Fibroblast of gingiva (primary cell): ENCODE measurements around the gene BMP4.
A peak's percentile ranks its signal among the peaks of the same experiment; 100 is the strongest.

Experiments used
- DNase-seq: peaks from one replicate; pipeline ENCODE4 v3.0.0-alpha.2; 2011; ENCODE audit warnings: low read depth

Gene BMP4

DNA sequence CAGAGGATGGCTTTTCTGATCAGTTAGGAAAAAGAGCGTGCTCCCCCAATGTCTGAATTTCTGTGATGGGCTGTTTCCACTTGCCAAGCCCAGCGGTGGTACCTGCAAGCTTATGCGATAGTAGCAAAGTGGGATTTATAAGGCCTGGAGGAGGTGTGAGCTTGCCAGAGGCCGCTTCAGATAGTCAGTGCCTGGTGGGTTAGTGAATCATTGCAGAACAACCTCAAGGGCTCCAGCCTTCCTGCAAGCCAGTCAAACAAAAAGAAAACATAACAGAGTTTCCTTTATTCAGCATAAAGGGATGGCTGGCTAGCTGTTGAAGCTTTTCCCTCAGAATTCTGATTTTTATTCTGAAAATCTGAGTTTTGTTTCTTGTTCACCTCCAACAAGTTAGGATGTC is 7.6 kb upstream of the BMP4 start:
- no peak for DNase-seq

DNA sequence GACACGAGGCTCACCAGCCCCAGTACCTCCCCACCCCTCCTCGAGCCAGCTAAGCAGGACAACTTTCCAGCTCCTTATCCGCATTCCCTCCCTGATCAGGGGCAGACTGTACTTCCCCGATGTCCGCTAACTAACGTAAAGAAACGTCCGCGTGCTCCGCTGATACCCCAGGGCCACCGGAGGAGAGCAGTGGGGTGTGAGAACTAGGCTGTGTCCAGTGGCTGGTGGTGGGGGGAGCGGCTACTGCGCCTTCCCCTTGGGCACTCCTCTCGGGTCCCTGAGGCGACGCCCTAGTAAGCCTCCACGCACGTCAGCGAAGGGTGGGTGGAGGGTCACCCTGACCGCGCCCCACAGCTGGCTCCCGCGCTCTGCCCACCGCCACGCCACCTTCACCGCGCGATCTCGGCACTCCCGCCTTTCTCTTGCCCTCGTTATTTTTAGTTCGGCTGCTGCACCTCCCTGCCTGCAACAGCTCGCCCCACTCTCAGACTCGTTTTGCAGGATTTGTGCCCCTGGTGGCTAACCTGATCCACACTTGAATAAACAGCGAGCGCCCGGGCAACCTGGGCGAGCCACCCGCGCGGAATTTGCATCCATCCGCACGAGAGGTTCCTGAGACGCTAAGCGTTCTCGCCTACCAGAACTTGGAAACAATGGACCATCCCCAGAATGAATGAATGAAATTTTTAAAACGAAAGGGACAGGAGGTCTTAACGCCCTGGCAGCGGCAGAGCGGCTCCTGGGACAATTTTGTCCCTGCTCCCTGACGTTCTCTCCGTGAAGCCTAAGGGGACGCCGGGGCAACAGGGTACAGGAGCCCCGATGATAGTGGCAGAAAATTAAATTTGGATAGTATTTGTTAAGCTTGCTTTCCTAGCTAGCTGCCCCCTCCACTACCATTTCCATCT is 6.9 kb upstream of the BMP4 start:
- no peak for DNase-seq

- DNase-seq: no peak
Observed at GRCh38 chr14:53962953-53963319, 6.3 kb upstream of the BMP4 start.

DNA sequence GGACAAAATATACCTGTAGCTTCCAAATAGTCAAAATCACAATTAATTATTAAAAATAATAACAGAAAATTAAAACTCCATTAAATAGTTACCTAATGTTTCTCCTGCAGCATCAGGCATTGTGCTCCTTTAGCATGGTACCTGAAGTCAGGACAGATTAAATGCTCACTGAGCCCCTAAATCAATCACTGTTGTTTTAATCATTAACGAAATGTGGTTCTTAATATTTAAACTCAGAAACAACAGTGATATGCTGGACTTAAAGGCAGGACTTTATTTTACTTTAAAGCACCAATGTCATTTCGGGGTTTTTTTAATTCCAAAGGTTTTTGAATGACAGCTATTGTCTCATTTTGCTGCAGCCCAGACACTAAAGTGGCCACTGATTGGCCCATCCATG is 2.0 kb upstream of the BMP4 start:
- no peak for DNase-seq

DNA sequence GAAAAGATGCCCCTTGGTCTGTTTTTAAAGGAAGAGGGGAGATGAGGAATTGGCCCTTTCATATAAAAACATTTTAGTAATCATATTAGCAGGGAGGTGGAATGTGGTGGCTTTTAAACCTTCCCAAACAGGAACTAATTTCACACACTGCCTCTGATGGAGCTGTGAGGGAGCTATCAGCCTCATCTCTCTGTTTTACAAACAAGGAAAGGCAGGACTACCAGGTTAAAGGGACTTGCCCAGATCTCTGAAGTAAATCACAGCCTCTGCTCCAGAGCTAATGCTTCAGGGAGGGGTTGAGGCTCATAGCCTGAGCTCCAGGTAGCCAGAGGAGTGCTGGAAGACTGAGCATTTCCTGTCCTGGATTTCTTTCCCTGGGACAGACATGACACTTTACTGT is 1.1 kb upstream of the BMP4 start:
- DNase-seq: no peak

- DNase-seq: peak; percentile 22
Observed at GRCh38 chr14:53955671-53956426, 776 bp downstream of the BMP4 start.

GRCh38 chr14:53955229-53955556 is 1.4 kb downstream of the BMP4 start:
- no peak for DNase-seq

- DNase-seq: peak; percentile 37
Observed at GRCh38 chr14:53954551-53955228, 1.9 kb downstream of the BMP4 start.

- peak; percentile 44 for DNase-seq
Observed at GRCh38 chr14:53953828-53954550, 2.6 kb downstream of the BMP4 start.

- DNase-seq: peak; percentile 87
Observed at GRCh38 chr14:53953002-53953827, 3.4 kb downstream of the BMP4 start.

- DNase-seq: no peak
Observed at GRCh38 chr14:53952533-53952932, 4.1 kb downstream of the BMP4 start.

DNA sequence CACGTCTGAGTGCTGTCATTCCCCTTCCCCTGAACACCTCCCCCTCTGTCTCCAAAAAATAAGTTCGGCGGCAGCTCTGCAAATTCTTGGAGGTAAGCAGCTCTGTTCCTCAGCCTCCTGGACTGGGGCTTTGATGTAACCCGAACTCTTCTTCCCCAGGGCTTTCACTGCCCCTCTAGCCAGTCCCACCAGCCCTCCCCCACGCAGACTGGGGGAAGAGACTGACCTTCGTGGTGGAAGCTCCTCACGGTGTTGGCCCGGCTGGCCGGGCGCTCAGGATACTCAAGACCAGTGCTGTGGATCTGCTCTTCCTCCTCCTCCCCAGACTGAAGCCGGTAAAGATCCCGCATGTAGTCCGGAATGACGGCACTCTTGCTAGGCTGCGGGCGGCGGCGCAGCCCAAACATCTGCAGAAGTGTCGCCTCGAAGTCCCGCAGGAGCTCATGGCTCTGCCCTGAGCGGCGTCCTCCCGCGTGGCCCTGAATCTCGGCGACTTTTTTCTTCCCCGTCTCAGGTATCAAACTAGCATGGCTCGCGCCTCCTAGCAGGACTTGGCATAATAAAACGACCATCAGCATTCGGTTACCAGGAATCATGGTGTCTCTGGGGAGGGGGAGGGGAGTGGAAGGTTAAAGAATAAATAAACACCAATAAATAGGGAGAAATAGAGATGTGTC is 4.9 kb downstream of the BMP4 start:
- DNase-seq: no peak

DNA sequence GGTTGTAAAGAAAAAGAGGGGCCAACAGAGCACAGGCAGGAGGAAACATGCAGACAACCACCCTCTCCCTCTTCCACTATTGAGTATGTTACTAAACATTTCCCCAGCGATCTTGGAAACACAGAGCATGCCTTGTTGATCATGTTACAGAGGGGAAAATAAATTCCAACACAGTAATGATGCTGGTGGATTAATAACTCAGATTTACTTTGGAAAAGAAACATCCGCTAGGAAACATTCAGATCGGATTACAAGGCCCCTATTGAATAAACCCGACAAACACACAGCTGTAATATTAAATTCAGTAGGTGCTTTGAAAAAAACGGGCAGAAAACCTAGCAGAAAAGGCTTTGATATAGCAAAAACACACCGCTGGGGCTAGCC is 5.4 kb downstream of the BMP4 start:
- DNase-seq: peak; percentile 14

GRCh38 chr14:53950031-53950793 is 6.4 kb downstream of the BMP4 start:
- DNase-seq: no peak

- DNase-seq: no peak
Observed at GRCh38 chr14:53949201-53949600, 7.4 kb downstream of the BMP4 start.

- DNase-seq: no peak
Observed at GRCh38 chr14:53948205-53948884, 8.3 kb downstream of the BMP4 start.

DNA sequence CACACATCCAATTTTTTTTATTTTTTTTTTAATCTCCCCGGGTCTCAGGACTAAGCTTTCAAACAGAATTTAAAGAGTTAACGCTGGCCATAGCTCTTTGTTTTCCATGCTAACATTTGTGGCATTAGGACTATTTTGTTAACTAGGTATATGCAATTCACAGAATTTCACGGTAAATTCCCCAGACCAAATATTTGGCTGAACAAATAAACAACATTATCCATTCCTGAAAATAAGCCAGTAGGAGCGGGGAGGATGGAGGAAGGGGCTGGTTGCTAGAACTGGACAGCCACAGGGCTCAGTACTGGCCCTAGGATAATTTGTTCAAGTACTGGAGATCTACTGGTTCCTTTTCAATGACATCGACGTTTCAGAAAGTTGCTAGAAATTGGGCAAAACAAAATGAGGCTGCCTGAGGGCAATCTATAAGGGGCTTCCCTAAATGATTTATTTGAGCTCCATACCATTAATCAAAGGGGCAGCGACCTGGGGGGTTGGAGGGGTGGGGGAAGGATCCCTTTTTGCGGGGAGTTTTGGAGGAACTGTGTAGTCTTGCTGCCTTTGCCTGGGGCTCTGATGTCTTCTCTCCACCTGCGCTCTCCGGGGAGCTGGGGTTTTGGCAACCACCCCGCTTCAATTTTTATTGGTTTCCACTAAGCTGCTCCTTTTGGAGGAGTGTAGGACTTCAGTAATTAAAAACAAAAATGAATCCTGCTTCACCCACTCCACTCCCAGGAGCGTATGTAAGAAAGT is 9.0 kb downstream of the BMP4 start:
- no peak for DNase-seq

- no peak for DNase-seq
Observed at GRCh38 chr14:53947094-53947445, 9.6 kb downstream of the BMP4 start.
